ENCODE data around the gene ZBBX. TPM values are rescaled to one million over a fixed set of nuclear protein-coding genes. Genes with fewer than 3 reads are reported as not detected.

Gene ZBBX
- total RNA-seq, 1 experiment from 2014 or later: 1.1 TPM

DNA sequence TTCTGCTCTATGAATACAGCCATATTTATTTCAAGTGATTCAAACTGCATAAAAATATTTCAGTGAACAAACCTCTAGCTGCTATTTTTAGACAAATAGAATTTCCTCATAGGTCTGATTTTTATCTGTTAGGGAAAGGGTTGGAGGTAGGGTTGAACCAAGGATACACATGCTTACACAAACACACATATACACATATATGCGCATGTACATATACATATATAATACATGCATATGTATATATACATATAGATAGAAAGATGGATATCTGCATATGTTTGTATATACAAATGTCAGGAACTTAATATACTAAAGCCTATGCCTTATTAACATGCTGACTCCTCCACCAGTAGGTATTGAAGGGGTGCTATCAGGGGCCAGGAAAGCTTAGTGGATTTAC lies 18.1 kb downstream of the ZBBX start (continued):
- TF ChIP-seq AFF4 (CRISPR knock-in tag; IDR thresholded peaks at IDR 0.05; ENCODE audit: borderline replicate concordance): no peak
- TF ChIP-seq ZNF396 (CRISPR knock-in tag; IDR thresholded peaks at IDR 0.05; ENCODE audit: borderline replicate concordance): no peak
- TF ChIP-seq NFATC4 (CRISPR knock-in tag; IDR thresholded peaks at IDR 0.05): no peak
- no peak for TF ChIP-seq RORB (CRISPR knock-in tag; IDR thresholded peaks at IDR 0.05)
- no peak for TF ChIP-seq GABPB1 (CRISPR knock-in tag; IDR thresholded peaks at IDR 0.05)
- TF ChIP-seq ATF3 (CRISPR knock-in tag; conservative IDR thresholded peaks at IDR 0.05): no peak

DNA sequence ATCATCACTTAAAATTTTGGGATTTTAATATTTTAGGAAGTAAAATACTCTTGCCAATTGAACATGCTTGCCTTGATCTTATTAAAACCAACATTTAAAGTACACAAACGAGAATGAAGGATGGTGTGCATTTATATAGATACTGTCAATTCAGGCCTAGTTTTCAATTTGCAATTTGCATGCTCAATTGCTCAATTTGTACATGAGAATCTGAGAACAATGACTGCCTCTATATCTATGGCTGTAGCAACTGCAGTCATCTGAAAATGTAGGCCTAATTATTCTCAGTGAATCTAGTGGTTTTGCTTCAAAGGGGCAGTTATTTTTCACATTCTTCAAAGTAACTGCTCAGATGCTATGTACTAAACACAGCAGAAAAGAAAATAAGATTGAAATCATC lies 18.8 kb downstream of the ZBBX start:
- POLR2A ChIA-PET: no interaction called here
- ATAC-seq: no peak

More for the DNA sequence above, 18.8 kb downstream of the ZBBX start:
- TF ChIP-seq, protein P1, sequence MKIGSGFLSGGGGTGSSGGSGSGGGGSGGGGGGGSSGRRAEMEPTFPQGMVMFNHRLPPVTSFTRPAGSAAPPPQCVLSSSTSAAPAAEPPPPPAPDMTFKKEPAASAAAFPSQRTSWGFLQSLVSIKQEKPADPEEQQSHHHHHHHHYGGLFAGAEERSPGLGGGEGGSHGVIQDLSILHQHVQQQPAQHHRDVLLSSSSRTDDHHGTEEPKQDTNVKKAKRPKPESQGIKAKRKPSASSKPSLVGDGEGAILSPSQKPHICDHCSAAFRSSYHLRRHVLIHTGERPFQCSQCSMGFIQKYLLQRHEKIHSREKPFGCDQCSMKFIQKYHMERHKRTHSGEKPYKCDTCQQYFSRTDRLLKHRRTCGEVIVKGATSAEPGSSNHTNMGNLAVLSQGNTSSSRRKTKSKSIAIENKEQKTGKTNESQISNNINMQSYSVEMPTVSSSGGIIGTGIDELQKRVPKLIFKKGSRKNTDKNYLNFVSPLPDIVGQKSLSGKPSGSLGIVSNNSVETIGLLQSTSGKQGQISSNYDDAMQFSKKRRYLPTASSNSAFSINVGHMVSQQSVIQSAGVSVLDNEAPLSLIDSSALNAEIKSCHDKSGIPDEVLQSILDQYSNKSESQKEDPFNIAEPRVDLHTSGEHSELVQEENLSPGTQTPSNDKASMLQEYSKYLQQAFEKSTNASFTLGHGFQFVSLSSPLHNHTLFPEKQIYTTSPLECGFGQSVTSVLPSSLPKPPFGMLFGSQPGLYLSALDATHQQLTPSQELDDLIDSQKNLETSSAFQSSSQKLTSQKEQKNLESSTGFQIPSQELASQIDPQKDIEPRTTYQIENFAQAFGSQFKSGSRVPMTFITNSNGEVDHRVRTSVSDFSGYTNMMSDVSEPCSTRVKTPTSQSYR (CRISPR knock-in tag; IDR thresholded peaks at IDR 0.05): no peak
- no peak for TF ChIP-seq ZNF263 (CRISPR knock-in tag; IDR thresholded peaks at IDR 0.05; ENCODE audit: low read depth)
- TF ChIP-seq, protein P2, sequence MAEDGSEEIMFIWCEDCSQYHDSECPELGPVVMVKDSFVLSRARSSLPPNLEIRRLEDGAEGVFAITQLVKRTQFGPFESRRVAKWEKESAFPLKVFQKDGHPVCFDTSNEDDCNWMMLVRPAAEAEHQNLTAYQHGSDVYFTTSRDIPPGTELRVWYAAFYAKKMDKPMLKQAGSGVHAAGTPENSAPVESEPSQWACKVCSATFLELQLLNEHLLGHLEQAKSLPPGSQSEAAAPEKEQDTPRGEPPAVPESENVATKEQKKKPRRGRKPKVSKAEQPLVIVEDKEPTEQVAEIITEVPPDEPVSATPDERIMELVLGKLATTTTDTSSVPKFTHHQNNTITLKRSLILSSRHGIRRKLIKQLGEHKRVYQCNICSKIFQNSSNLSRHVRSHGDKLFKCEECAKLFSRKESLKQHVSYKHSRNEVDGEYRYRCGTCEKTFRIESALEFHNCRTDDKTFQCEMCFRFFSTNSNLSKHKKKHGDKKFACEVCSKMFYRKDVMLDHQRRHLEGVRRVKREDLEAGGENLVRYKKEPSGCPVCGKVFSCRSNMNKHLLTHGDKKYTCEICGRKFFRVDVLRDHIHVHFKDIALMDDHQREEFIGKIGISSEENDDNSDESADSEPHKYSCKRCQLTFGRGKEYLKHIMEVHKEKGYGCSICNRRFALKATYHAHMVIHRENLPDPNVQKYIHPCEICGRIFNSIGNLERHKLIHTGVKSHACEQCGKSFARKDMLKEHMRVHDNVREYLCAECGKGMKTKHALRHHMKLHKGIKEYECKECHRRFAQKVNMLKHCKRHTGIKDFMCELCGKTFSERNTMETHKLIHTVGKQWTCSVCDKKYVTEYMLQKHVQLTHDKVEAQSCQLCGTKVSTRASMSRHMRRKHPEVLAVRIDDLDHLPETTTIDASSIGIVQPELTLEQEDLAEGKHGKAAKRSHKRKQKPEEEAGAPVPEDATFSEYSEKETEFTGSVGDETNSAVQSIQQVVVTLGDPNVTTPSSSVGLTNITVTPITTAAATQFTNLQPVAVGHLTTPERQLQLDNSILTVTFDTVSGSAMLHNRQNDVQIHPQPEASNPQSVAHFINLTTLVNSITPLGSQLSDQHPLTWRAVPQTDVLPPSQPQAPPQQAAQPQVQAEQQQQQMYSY (CRISPR knock-in tag; IDR thresholded peaks at IDR 0.05): no peak
- no peak for TF ChIP-seq ATF3 (CRISPR knock-in tag; conservative IDR thresholded peaks at IDR 0.05)
- TF ChIP-seq HMGA2 (CRISPR knock-in tag; IDR thresholded peaks at IDR 0.05): no peak
- no peak for TF ChIP-seq RORB (CRISPR knock-in tag; IDR thresholded peaks at IDR 0.05)
- no peak for TF ChIP-seq ZNF138 (CRISPR knock-in tag; conservative IDR thresholded peaks at IDR 0.05)
- no peak for TF ChIP-seq ZNF219 (CRISPR knock-in tag; IDR thresholded peaks at IDR 0.05; ENCODE audit: borderline replicate concordance)
- no peak for TF ChIP-seq ZNF416 (CRISPR knock-in tag; IDR thresholded peaks at IDR 0.05)
- no peak for TF ChIP-seq GRHL2 (CRISPR knock-in tag; IDR thresholded peaks at IDR 0.05; ENCODE audit: insufficient replicate concordance, severe bottlenecking)
- TF ChIP-seq PRRX2 (CRISPR knock-in tag; IDR thresholded peaks at IDR 0.05): no peak
- TF ChIP-seq ZNF425 (CRISPR knock-in tag; conservative IDR thresholded peaks at IDR 0.05): no peak
- Mint-ChIP-seq H3K4me1 (no peaks in the 10 kb centered on the region), H3K4me3 (no peak overlapping the region), H3K9me3 (peaks cover 8% of the 10 kb centered on the region), H3K36me3 (no peaks in the 10 kb centered on the region; the same call in 1 of the 2 replicates), H3K27ac (no peak overlapping the region), H3K27me3 (ENCODE audit: low read depth) (no peaks in the 10 kb centered on the region)
- CTCF ChIA-PET: no interaction called here
- DNase-seq (ENCODE audit: low spot score): no peak

Data from WTC11 (cell line).